Lung (tissue), 12 donors: ENCODE measurements around the gene CASQ2. TPM values are rescaled to one million over a fixed set of nuclear protein-coding genes. Genes with fewer than 3 reads are reported as not detected.
A peak's percentile ranks its signal among the peaks of the same experiment; 100 is the strongest.

Source experiments
- ATAC-seq: fragments of 200-7000 bp; cut with Tn5 transposase; one replicate; pipeline ENCODE4 v1.9.1; 2020; ENCODE audit warnings: moderate number of reproducible peaks; ENCODE audit not compliant: insufficient read depth, low FRiP score
- DNase-seq, 3 donors: peaks; one replicate each; pipeline ENCODE4 v3.0.0-alpha.2; 2013 to 2017
- H3K27ac ChIP-seq, 2 donors: one replicate each; pipeline ENCODE4 v1.5.1; 2013; ENCODE audit warnings: mild to moderate bottlenecking in 2 of 2, moderate library complexity in 2 of 2, control low read depth in 1 of 2, inconsistent platforms in 1 of 2, low read depth in 1 of 2, low read length in 1 of 2
- H3K27me3 ChIP-seq, 3 donors: one replicate each; pipeline ENCODE4 v1.5.1; 2013; ENCODE audit warnings: low read length in 2 of 3; ENCODE audit not compliant: control insufficient read depth in 3 of 3, insufficient read depth in 3 of 3
- H3K36me3 ChIP-seq, 4 donors: one replicate each; pipeline ENCODE4 v1.5.1; 2013; ENCODE audit warnings: low read length in 4 of 4, mild to moderate bottlenecking in 1 of 4, moderate library complexity in 1 of 4; ENCODE audit not compliant: control insufficient read depth in 4 of 4, insufficient read depth in 4 of 4
- H3K4me1 ChIP-seq, 5 donors: one replicate each; pipeline ENCODE4 v1.5.1; 2013; ENCODE audit warnings: low read length in 5 of 5, mild to moderate bottlenecking in 2 of 5, moderate library complexity in 1 of 5; ENCODE audit not compliant: control insufficient read depth in 5 of 5, insufficient read depth in 5 of 5
- H3K4me3 ChIP-seq: one replicate; pipeline ENCODE4 v1.5.1; 2013; ENCODE audit warnings: mild to moderate bottlenecking, control low read depth, moderate library complexity
- H3K9ac ChIP-seq, 2 donors: one replicate each; pipeline ENCODE4 v1.5.1; 2013; ENCODE audit warnings: low read length in 2 of 2, control low read depth in 1 of 2; ENCODE audit not compliant: insufficient read depth in 1 of 2
- H3K9me3 ChIP-seq, 4 donors: one replicate each; pipeline ENCODE4 v1.5.1; 2013; ENCODE audit warnings: low read length in 3 of 4, mild to moderate bottlenecking in 1 of 4, moderate library complexity in 1 of 4; ENCODE audit not compliant: control insufficient read depth in 4 of 4, insufficient read depth in 3 of 4
- WGBS, 2 donors: extraction: QIAGEN DNeasy Blood & Tissue Kit; methylation state at CpG; one replicate each; pipeline ENCODE4 v1.1.7; 2013; 5-methylcytosine and 5-hydroxymethylcytosine counted together
- polyA plus RNA-seq, 2 donors: library from polyadenylated mRNA; stranded (reverse); fragments of 200-250 nt; gene quantifications; one replicate each; pipeline ENCODE4 v1.2.1, GENCODE V29; 2013
- total RNA-seq, 2 donors: library from RNA; depleted of rRNA in 1 of 2; stranded (reverse); fragments of >200 nt in 1 of 2; gene quantifications; one replicate each; pipeline ENCODE4 v1.2.1, GENCODE V29; 2014 to 2021
- TF ChIP-seq, protein P1 (sequence below): IDR thresholded peaks from 2 replicates; pipeline ENCODE4 v1.5.1; 2012; ENCODE audit warnings: mild to moderate bottlenecking; ENCODE audit errors: control extremely low read depth, extremely low read depth
- donor health status: control.
- donor health status: control.
- donor health status: Bipolar disorder and iron deficiency.
- donor health status: healthy.
- donor health status: DM: yes; HTN: yes; CAD: no.

Gene CASQ2
- total and polyA plus RNA-seq, 4 donors: 0.50 to 3.4 (median 1.4) TPM

DNA sequence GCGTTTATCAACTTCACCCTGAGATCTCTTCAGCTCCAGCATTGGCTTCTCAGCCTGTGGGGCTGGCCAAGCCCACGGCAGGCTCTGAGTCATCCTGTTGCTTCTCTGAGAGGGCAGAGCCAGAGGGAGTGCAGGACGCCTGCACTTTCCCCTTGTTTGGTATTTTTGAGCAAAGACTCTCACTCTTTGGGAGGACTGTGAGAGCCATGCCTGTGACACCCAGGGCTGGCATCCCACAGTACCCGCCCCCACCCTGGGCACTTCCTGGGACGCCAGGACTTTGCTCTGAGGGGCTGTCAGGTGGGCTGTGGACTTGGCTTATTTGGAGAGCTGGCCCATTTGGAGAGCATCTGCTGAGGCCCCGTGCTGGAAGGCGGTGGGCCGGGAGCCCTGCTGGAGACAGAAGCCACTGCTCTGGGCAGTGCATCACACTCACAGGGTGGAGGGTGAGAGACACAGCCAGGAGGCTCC lies 89.3 kb downstream of the CASQ2 start:
- TF ChIP-seq, protein P1, sequence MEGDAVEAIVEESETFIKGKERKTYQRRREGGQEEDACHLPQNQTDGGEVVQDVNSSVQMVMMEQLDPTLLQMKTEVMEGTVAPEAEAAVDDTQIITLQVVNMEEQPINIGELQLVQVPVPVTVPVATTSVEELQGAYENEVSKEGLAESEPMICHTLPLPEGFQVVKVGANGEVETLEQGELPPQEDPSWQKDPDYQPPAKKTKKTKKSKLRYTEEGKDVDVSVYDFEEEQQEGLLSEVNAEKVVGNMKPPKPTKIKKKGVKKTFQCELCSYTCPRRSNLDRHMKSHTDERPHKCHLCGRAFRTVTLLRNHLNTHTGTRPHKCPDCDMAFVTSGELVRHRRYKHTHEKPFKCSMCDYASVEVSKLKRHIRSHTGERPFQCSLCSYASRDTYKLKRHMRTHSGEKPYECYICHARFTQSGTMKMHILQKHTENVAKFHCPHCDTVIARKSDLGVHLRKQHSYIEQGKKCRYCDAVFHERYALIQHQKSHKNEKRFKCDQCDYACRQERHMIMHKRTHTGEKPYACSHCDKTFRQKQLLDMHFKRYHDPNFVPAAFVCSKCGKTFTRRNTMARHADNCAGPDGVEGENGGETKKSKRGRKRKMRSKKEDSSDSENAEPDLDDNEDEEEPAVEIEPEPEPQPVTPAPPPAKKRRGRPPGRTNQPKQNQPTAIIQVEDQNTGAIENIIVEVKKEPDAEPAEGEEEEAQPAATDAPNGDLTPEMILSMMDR: no peak
- no peaks in the 10 kb centered on the region for H3K27me3 ChIP-seq
- no peak overlapping the region for H3K9ac ChIP-seq
- H3K9me3 ChIP-seq: no peaks in the 10 kb centered on the region
- ATAC-seq (peak; percentile 71), DNase-seq (no peak)
- H3K4me1 ChIP-seq: peaks cover 0 to 5% (median 0%) of the 10 kb centered on the region in 5 donors
- WGBS, 2 donors: 68 to 86% methylated on average over 8 of the region's 8 CpGs
- no peak overlapping the region for H3K27ac ChIP-seq
- no peak overlapping the region for H3K4me3 ChIP-seq
- peaks cover 3 to 11% (median 7%) of the 10 kb centered on the region in 4 donors for H3K36me3 ChIP-seq

DNA sequence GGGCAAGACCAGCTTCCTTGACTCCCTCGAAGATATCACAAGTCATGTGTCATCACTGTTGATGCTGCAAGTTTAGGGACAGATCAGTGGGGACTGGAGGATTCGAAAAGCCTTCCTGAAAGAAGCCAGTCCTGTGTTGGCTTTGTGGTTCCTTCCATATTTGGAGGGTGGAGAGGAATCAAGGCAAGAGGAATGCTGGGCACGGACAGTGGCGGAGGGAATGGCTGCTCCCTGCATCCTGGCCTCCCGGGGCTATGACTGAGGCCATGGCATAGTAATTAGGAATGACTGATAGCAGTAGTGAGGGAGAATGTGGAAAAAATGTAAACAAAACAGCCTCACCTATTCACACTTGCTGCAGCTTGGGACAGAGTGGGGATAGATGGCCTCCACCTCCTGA lies 90.4 kb downstream of the CASQ2 start:
- ATAC-seq (no peak), DNase-seq (no peak)
- Histone ChIP-seq H3K27ac (no peak overlapping the region), H3K9me3 (no peaks in the 10 kb centered on the region), H3K4me3 (no peak overlapping the region), H3K27me3 (no peaks in the 10 kb centered on the region), H3K9ac (no peak overlapping the region), H3K36me3 (peaks cover 3 to 7% (median 6%) of the 10 kb centered on the region in 4 donors), H3K4me1 (peaks cover 0 to 5% (median 0%) of the 10 kb centered on the region in 5 donors)
- WGBS, 2 donors: 79 to 82% methylated on average over 5 of the region's 5 CpGs
- TF ChIP-seq, protein P1: no peak

DNA sequence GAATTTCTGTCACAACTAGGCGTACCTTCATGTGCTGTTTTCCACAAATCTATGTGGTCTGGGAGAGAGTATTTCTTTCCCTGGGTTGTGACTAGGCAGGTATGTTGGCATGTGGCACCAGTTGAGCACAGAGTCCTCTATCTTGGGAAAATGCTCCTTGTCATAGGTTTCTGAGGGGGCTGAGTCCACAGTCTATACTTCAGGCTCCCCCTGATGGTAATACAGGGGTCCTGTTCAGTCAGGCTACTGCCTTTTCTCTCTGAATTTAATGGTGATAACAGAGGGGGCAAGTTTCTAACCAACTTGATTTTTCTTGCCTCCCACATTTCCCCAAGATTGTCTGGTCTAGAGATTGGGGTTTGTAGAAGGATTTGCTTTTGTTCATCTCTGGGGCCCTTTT lies 90.9 kb downstream of the CASQ2 start:
- 96% methylated on average over 1 of the region's 1 CpG for WGBS, 2 donors
- Histone ChIP-seq H3K4me3 (no peak overlapping the region), H3K27ac (no peak overlapping the region), H3K4me1 (peaks cover 0 to 4% (median 0%) of the 10 kb centered on the region in 5 donors), H3K36me3 (peaks cover under 1 to 7% (median 4%) of the 10 kb centered on the region in 4 donors), H3K9me3 (no peaks in the 10 kb centered on the region), H3K9ac (no peak overlapping the region), H3K27me3 (no peaks in the 10 kb centered on the region)
- TF ChIP-seq, protein P1: no peak
- DNase-seq: peak in 1 of 3 donors; percentile 5
- no peak for ATAC-seq

DNA sequence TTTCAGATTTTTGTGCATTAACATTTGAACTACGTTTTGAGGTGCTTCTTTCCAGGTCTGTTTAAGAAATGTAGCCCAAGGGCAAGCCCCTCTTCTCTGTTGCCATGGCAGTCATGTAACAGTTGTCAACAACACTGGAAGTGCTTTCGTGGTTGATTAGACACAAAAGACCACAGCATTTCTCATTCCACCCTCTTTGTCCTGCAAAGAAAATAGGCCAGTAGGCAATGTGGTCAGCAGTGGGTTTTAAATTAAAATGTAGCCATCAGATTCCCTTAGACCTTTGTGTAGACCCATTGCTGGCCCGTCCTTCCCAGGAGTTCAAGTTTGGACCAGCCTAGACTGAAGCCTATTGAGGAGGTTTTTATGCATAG lies 91.3 kb downstream of the CASQ2 start:
- 58 to 70% methylated on average over 3 of the region's 3 CpGs for WGBS, 2 donors
- Histone ChIP-seq H3K9me3 (no peaks in the 10 kb centered on the region), H3K36me3 (peaks cover 0 to 7% (median 3%) of the 10 kb centered on the region in 4 donors), H3K9ac (no peak overlapping the region), H3K4me1 (peaks cover 0 to 4% (median 0%) of the 10 kb centered on the region in 5 donors), H3K27ac (no peak overlapping the region), H3K4me3 (no peak overlapping the region), H3K27me3 (no peaks in the 10 kb centered on the region)
- DNase-seq (peak in 2 of 3 donors; percentile 29 to 39), ATAC-seq (no peak)
- TF ChIP-seq, protein P1: no peak
